Chondrocyte (in vitro differentiated cells): ENCODE results near the gene SNX9. TPM values are rescaled to one million over a fixed set of nuclear protein-coding genes. Genes with fewer than 3 reads are reported as not detected.
A peak's percentile ranks its signal among the peaks of the same experiment; 100 is the strongest.

Experiments used
- DNase-seq: peaks from one replicate; pipeline ENCODE4 v3.0.0; 2021; ENCODE audit warnings: mixed read lengths, low spot score
- H3K27ac Mint-ChIP-seq: one replicate; pipeline ENCODE4 v1.8.0; 2021; ENCODE audit warnings: mild to moderate bottlenecking, moderate library complexity, mixed read lengths; ENCODE audit not compliant: unreplicated experiment
- H3K27me3 Mint-ChIP-seq: 2 replicates; pipeline ENCODE4 v1.8.0; 2021; ENCODE audit warnings: low read depth, mixed read lengths
- H3K36me3 Mint-ChIP-seq: 2 replicates; pipeline ENCODE4 v1.8.0; 2021; ENCODE audit warnings: low read depth, mixed read lengths
- H3K4me1 Mint-ChIP-seq: 2 replicates; pipeline ENCODE4 v1.8.0; 2021; ENCODE audit warnings: low read depth, mild to moderate bottlenecking, mixed read lengths
- H3K4me3 Mint-ChIP-seq: one replicate; pipeline ENCODE4 v1.8.0; 2021; ENCODE audit warnings: mild to moderate bottlenecking, moderate library complexity, mixed read lengths; ENCODE audit not compliant: unreplicated experiment
- H3K9me3 Mint-ChIP-seq: 2 replicates; pipeline ENCODE4 v1.8.0; 2021; ENCODE audit warnings: low read depth, mixed read lengths
- long read RNA-seq: library from polyadenylated mRNA; stranded (forward); transcript quantifications from one replicate; pipeline ENCODE4 v2.0.0, GENCODE V29; 2021
- total RNA-seq: library from RNA; stranded (reverse); gene quantifications from 3 replicates; pipeline ENCODE4 v1.2.1, GENCODE V29; 2021
- TF ChIP-seq, protein P1 (sequence below): fragments of 200-600 bp; sonication (generic); IDR thresholded peaks from 2 replicates; pipeline ENCODE4 v1.5.0; 2021; ENCODE audit warnings: antibody characterized with exemption, mild to moderate bottlenecking, moderate library complexity

Gene SNX9
- total RNA-seq, result 31.7 to 47.1 TPM (median 43.9 TPM) in 3 replicates
- long read RNA-seq, full-length matches to known transcripts, result 245 of 265 reads
- long read RNA-seq, partial matches to known transcripts, result 13 of 265 reads
- long read RNA-seq, other reads (novel, unspliced or antisense), result 7 of 265 reads

DNA sequence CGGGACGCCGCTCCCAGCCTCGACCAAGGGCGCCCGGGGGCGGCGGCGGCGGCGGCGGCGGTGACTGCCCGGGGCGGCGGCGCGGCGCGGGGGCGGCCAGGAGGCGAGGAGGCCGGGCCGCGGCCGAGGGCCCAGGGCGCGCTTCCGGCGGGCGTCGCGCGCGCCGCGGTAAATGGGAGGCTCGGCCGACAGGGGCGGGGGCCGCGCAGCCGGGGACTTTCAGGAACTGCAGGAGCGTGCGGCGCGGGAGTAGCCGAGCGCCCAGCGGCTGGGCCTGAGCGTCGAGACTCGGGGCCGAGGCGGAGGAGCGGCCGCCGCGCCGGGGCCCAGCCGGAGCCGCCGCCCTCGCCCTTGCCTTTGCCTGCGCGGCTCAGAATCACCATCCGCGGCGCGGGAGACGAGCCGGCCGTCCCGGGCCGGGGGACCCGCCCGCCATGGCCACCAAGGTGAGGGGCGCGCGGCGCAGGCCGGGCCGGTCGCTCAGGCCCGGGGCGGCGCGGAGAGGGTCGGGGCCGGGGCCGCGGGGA, at the start of gene SNX9:
Gene SNX9 (plus strand): TSS at position 246 of the 527 bp plus-strand sequence. CDS start 189 bp downstream, at position 435.
- H3K27me3 Mint-ChIP-seq, result no peaks in the 10 kb centered on the region
- H3K4me3 Mint-ChIP-seq, result peak within 1 kb of the TSS; percentile 83
- no peak for DNase-seq
- H3K36me3 Mint-ChIP-seq, result no peaks in the 10 kb centered on the region
- peak within 1 kb of the TSS; percentile 92 for H3K27ac Mint-ChIP-seq
- no peaks in the 10 kb centered on the region for H3K9me3 Mint-ChIP-seq
- TF ChIP-seq, protein P1, sequence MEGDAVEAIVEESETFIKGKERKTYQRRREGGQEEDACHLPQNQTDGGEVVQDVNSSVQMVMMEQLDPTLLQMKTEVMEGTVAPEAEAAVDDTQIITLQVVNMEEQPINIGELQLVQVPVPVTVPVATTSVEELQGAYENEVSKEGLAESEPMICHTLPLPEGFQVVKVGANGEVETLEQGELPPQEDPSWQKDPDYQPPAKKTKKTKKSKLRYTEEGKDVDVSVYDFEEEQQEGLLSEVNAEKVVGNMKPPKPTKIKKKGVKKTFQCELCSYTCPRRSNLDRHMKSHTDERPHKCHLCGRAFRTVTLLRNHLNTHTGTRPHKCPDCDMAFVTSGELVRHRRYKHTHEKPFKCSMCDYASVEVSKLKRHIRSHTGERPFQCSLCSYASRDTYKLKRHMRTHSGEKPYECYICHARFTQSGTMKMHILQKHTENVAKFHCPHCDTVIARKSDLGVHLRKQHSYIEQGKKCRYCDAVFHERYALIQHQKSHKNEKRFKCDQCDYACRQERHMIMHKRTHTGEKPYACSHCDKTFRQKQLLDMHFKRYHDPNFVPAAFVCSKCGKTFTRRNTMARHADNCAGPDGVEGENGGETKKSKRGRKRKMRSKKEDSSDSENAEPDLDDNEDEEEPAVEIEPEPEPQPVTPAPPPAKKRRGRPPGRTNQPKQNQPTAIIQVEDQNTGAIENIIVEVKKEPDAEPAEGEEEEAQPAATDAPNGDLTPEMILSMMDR, result no peak
- H3K4me1 Mint-ChIP-seq, result peaks cover 30% of the 10 kb centered on the region

DNA sequence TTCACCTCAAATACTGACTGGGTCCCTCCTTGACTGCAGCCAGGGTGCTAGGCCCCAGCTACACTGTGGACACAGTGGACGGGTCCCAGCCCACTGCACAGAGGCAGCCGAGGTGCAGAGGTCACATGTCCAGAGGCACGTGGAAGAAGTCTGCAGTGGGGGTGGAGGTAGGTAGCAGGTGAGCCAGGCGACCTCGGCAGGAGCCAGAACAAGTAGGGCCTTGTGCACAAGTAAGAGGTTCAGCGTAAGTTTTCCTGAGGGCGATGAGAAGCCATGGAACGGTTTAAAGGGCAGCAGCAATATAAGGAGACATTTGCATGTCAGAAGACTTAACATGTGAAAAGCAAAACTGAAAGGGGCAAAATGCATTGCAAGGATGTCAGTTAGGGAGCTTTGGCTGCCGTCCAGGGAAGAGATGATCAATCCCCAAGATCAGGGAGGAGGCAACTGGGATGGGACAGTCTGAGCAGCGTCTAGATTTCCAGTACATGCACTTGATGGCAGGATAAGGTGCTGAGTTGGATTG, 49.7 kb upstream of the SNX9 start:
- no peaks in the 10 kb centered on the region for H3K36me3 Mint-ChIP-seq
- peaks cover 4% of the 10 kb centered on the region for H3K27me3 Mint-ChIP-seq
- no peak overlapping the region for H3K27ac Mint-ChIP-seq
- peaks cover 25% of the 10 kb centered on the region for H3K4me1 Mint-ChIP-seq
- peaks cover 5% of the 10 kb centered on the region for H3K9me3 Mint-ChIP-seq
- TF ChIP-seq, protein P1, result no peak
- H3K4me3 Mint-ChIP-seq, result no peak overlapping the region
- DNase-seq, result no peak

DNA sequence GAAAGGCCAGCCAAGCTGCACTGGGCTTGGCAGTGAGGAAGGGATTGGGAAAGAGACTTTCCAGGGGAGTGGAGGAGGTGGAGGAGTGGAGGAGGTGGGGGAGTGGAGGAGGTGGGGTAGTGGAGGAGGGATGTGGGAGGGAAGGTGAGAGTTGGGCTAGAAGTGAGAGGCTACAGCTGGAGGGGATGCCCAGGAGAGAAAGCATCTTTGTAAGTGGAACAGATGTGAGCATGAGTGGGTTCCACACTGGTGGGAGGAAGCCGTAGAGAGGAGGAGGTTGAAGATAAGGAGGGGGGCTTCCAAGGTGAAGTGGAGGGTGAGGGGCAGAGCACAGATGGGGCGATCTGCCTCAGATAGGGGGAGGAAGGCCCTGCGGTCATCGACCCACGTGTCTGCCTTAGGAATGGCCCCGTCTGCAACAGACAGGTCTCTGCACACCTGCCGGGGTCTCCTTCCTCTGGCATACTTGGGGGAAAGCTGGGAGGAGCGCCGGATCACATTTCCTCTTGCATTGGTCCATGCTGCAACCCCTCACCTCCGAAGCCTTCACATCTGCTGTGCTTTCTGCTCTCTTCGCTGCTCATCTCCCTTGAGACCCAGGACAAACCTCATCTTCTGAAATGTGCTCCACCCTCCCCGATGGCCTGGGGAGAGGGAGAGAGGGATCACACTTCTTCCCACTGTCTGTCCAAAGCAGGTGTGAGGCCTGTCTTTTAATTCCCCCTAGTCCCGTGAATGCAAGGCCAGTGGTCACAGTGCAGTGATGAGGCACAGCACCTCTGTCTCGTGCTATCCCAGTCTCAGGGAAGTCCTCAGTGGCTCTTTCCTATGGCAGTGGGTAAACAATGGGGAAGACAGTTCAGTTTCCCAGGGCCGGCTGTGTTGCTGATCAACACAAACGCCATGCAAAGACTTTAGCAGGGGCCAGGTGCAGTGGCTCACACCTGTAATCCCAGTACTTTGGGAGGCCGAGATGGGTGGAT, 48.6 kb upstream of the SNX9 start:
- TF ChIP-seq, protein P1, result no peak
- Mint-ChIP-seq H3K4me3 (no peak overlapping the region), H3K36me3 (no peaks in the 10 kb centered on the region), H3K4me1 (peaks cover 20% of the 10 kb centered on the region), H3K9me3 (peaks cover 5% of the 10 kb centered on the region), H3K27ac (no peak overlapping the region), H3K27me3 (peaks cover 6% of the 10 kb centered on the region)
- no peak for DNase-seq

DNA sequence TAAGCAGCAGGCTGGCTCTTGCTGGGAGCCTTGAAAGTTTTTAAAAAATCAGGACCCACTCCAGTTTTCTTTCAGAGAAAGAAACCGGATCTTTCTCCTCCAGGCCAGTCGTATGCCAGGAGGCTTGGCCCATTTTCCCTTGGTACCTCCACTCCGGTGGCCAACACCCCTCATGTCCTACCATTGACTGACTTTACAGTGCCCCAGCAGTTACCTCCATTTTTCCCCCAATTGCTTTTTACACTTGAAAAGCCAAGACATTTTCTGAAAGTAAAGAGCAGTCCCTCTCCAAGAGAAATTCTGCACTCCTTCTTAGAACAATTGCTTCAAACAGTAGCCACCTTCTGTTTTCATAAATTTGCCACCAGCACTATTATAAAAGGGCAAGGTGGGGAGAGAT, 47.7 kb upstream of the SNX9 start:
- no peak for DNase-seq
- TF ChIP-seq, protein P1, result no peak
- Mint-ChIP-seq H3K36me3 (no peaks in the 10 kb centered on the region), H3K27me3 (peaks cover 6% of the 10 kb centered on the region), H3K9me3 (peaks cover 5% of the 10 kb centered on the region), H3K4me1 (peaks cover 10% of the 10 kb centered on the region), H3K4me3 (no peak overlapping the region), H3K27ac (no peak overlapping the region)

DNA sequence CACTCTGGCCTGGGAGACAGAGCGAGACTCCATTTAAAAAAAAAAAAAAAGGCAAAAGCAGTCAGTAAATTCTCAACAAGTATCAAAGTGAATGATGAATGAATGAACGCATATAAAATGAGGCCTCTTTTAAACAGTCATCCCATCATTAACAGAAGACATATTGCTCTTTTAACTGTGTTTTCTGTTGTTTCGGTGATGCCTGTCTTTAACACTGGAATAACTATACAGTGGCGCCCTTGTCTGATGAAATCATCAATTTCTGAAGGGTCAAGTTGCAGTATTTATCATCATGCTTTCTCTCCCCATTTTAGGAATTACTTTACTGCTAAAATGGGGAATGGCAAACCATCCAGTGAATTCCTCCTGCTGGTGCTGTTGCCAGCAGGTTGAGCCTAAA, 45.7 kb upstream of the SNX9 start:
- Mint-ChIP-seq H3K4me3 (no peak overlapping the region), H3K9me3 (peaks cover 12% of the 10 kb centered on the region), H3K4me1 (peaks cover 6% of the 10 kb centered on the region), H3K36me3 (no peaks in the 10 kb centered on the region), H3K27ac (no peak overlapping the region), H3K27me3 (peaks cover 6% of the 10 kb centered on the region)
- no peak for DNase-seq
- TF ChIP-seq, protein P1, result no peak
